GM10847 (cell line): ENCODE measurements around the gene NCAM1.

Experiments used
- POLR2A ChIP-seq: IDR thresholded peaks from 2 replicates; pipeline ENCODE4 v1.6.1; 2011; ENCODE audit not compliant: insufficient read length; ENCODE audit errors: extremely low read depth

Gene NCAM1

DNA sequence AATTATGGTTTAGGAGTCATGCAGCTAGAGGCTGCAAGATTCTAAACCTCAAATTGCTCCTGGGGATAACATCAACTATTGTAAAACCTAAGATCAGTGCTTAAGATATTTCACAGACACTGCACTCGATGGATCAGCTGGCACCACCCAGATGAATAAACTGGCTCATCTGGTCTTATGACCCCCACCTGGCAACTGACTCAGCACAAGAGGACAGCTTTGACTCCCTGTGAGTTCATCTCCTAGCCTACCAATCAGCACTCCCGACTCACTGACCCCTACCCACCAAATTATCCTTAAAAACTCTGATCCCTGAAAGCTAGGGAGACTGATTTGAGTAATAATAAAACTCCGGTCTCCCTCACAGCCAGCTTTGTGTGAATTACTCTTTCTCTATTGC is 352.4 kb downstream of the NCAM1 start:
- no peak for TF ChIP-seq POLR2A

DNA sequence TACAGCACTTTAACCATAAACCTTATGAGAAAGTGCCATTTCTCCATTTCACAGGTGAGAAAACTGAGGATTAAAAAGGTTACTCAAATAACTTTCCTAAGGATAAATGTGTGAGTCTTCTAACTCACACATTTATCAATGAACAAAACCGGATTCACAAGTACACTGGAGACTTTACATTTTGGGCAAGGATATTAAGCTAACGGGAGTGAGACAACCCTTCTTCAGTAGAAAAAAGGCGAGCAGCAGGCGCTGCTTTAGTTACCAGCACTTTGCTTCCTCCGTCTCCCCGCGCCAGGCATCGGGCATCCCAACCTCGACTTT is 352.8 kb downstream of the NCAM1 start:
- no peak for TF ChIP-seq POLR2A

DNA sequence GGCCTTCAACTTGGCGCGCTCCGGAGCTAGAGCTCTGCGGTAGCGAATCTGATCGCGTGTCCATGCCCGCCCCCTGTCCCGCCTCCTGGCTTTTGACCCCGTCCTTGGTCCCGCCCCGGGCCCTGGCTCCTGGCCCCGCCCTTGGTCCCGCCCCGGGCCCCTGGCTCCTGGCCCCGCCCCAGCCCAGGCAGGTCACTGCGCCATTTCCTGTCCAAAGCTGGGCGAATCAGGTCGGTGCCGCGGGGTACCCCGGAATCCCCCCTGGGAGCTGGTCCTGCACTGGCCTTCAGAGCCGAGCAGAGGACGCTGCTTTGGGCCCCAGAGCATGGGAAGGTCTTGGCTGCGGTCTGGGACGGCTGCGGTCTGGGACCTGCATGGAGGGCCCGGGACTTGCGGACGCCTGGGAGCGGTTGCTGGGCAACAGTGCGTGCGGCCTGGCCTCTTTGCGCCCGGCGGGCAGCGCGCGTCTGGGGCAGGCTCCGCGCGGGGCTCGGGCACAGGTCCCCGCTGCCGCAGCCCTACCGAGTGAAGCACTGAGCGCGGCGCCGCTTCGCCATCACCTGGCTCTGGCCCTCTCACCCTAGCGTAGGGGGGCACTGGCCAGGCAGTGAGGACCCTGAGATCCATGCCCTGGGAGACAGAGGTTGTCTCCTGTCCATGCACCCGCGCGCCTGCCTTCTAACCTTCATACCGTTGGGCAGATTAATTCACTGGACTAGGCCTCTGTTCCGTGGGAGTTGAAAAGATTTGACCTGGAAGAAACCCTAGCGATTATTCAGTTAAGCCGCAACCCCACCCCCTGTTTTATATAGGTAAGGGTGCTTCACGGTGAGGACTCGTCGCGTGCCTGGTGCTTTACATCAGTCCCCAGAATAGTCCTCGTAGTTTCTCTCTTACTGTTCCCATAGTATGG is 353.4 kb downstream of the NCAM1 start, which contains the start of gene TTC12:
TTC12 (plus strand) TSS at position 195 of the 913 bp plus-strand sequence. CDS start 1,675 bp downstream, outside the sequence.
- peak; percentile 75 for TF ChIP-seq POLR2A

DNA sequence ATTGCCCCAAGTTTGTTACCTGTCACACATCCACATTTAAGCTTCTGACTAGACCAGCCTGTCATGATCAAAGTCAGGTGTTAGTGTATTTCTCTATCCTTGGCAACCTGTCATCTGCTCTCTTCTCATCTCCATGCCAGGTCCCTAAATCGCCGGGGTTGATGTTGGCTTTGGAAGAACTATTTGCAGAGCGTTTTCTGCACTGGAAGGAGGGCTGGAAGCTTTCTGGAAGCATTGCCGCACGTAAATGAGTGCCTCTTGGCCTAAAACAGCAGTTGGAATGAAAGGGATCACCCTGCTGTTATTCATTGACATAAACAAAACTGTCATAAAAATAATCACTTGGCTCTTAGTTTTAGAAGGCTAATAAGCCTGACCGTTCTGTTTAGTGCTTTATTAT is 354.6 kb downstream of the NCAM1 start:
- TF ChIP-seq POLR2A, result no peak

DNA sequence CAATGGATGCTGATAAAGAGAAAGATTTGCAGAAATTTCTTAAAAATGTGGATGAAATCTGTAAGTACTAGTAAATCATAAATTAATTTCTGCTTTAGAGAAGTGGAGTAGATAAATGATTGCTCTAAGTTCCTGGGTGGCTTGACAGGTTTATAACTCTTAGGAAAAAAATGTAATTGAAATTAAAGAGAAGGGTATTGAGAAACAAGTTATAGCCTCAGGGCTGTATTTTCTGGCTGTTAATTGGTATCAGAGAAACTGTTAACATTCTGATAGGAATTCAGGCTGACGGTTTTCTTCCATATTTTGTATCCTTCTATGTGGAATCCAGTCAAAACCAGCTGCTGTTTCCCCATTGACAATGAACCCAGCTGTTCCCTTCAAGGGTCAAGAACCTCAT is 355.0 kb downstream of the NCAM1 start:
- TF ChIP-seq POLR2A, result no peak

DNA sequence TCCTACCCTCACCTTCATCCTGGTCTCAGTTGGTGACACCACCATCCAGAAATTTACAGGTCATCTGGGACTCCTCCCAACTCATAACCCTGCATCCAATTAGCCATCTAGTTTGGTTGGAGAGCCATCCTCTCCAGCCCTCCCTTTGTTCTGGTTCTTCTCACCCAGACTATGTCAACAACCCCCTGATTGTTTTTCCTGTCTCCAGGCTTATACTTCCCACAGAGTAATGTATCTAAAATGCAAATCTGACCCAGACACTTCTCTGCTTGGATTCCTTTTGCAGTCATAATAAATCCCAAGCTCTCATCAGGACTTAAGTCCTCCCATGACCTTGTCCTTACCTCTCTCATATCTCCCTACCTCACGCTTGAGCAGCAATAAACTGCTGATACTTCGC is 356.1 kb downstream of the NCAM1 start:
- no peak for TF ChIP-seq POLR2A

DNA sequence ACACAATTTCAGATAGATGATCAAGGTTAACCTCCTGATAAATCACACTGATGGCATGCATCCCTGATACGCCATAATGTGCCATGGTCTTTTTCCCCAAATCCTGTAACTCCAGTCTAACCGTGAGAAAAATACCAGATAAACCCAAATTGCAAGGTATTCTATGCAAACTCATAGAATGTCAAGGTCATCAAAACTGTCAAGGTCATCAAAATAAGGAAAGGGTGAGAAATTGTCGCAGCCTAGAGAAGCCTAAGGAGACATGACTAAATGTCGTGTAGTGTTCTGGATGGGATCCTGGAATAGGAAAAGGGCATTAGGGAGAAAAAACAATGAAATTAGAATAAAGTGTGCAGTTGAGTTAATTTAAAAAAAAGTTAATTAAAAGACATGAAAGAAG is 357.9 kb downstream of the NCAM1 start:
- TF ChIP-seq POLR2A, result no peak

DNA sequence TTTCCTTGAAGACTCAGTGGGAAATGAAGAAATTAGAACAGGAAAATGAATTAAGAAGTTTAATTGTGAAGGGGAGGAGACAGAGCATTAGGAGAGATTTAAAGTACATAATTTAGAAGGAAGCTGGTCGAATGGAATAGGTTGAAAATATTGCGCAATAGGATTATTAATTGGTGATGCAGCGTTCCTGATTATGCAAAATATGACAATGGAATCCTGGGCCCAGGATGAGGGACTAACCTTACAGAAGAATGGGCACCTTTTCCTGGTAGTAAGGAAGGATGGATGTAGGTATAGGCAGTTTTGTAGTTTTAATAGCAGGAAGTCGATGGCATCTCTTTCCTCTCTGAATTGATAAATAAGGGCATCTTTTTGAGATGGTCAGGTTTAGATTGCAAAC is 360.9 kb downstream of the NCAM1 start:
- no peak for TF ChIP-seq POLR2A

DNA sequence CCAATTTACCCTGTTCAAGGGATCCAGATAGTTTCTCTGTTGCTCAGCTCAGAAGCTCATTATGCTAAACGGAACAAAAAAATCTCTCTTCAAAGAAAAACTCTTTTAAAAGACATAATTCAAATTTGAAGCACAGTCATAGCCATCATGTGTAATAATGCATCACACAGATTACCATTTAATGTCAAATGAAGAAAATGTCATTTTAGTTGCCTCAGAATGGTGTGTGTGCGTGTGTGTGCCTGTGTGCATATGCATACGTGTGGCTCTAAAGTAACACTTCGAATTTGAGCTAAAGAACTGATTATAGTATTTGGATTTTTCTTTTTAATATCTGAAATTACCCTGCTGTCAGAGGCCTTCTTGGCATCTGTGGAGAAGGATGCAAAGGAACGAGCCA is 363.0 kb downstream of the NCAM1 start:
- no peak for TF ChIP-seq POLR2A
